ENCODE data around the gene ARL17B. TPM values are rescaled to one million over a fixed set of nuclear protein-coding genes. Genes with fewer than 3 reads are reported as not detected.

The ARL17B gene
- 10.2 and 12.5 TPM in 2 replicates for total RNA-seq

DNA sequence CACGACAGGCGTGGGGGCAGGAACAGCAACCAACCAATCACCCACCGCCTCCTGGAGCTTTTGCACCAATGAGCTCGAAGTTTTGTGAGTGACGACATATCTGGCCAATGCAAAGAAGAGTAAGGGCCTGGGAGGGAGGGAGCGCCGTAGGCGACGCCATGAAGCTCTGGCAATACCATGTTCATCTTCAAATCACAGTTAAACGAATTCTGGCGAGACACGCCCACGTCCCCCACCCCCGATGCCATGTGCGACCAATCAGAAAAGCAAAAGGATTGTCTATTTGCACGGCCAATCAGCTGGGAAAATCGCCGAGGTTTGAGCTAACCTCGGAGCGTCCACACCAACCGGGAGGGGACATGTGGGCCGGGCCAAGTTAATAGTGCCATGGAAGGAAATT, at the start of gene ARL17B:
TSS of gene ARL17B (minus strand) at position 12 of the 400 bp plus-strand sequence. CDS start 3,369 bp downstream, outside the sequence.

DNA sequence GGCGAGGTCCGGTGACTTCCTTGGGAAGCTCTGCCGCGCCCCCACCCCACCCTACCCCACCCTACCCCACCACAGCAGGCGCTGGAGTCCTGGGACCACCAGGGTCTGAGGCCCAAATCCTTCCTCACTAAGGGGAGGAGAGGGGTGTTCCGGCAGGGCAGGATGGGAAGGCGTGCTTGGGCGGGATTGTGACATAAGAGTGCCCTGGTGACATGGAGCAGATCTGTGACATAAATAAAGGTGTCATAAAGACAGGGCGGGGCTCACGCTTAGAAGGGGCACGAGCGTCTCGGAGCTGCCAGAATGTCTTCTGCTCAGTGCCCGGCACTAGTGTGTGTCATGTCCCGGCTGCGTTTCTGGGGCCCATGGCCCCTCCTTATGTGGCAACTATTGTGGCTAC, 66.7 kb downstream of the ARL17B start, which contains the start of gene LRRC37A:
TSS of gene LRRC37A (plus strand) at position 301 of the 400 bp plus-strand sequence. CDS start at position 304, 3 bp downstream.

Other genes starting within 250 kb of the ARL17B start
- gene KANSL1, start 168.3 kb downstream of the ARL17B start, total RNA-seq: 16.3 and 22.4 TPM in 2 replicates
- 0.54 and 1.1 TPM in 2 replicates for gene LRRC37A, start 66.6 kb downstream of the ARL17B start, total RNA-seq
- gene LRRC37A2, start 150.7 kb upstream of the ARL17B start, total RNA-seq: 2.3 and 3.2 TPM in 2 replicates
- gene ARL17A, start 217.9 kb upstream of the ARL17B start, total RNA-seq: 2.4 and 2.7 TPM in 2 replicates
- 25.0 and 31.0 TPM in 2 replicates for gene NSF, start 228.9 kb upstream of the ARL17B start, total RNA-seq